RWPE1 (cell line): ENCODE measurements around the gene PTPRE.
A peak's percentile ranks its signal among the peaks of the same experiment; 100 is the strongest.

Experiments used
- CTCF ChIA-PET: fragments of 350-600 bp; sonication (Branson Sonifier 250); formaldehyde crosslinking; extraction: SDS; loops from one replicate; lab custom pipeline; 2021; lab: Yijun Ruan, JAX
- POLR2A ChIA-PET: fragments of 400-600 bp; formaldehyde crosslinking; extraction: SDS; loops from one replicate; lab custom pipeline; 2020; ENCODE audit warnings: antibody characterized with exemption; ENCODE audit not compliant: low non-redundant PET; lab: Yijun Ruan, JAX
- DNase-seq: peaks from one replicate; pipeline ENCODE4 v3.0.0; 2012; ENCODE audit warnings: low spot score
- H3K27ac ChIP-seq: fragments of 450-650 bp; 2 replicates; pipeline ENCODE4 v1.5.1; 2017
- CTCF ChIP-seq: fragments of 450-650 bp; conservative IDR thresholded peaks from 2 replicates; pipeline ENCODE4 v1.5.1; 2017; ENCODE audit warnings: low read depth, mild to moderate bottlenecking

PTPRE gene

GRCh38 chr10:127913368-127913759 lies 6.5 kb downstream of the PTPRE start:
- ChIA-PET CTCF (interaction anchor here (1.4 kb wide), 1 partner anchor 99 kb away, joined by 12 read pairs; no protein-coding TSS in a partner anchor), POLR2A (no interaction called here)
- H3K27ac ChIP-seq = no peak overlapping the region
- TF ChIP-seq CTCF = no peak
- no peak for DNase-seq

GRCh38 chr10:127915324-127915723 lies 8.4 kb downstream of the PTPRE start:
- CTCF ChIA-PET = no interaction called here
- POLR2A ChIA-PET = no interaction called here
- no peak for TF ChIP-seq CTCF
- DNase-seq = no peak
- H3K27ac ChIP-seq = no peak overlapping the region

GRCh38 chr10:127916826-127917225 lies 9.9 kb downstream of the PTPRE start:
- peak overlapping the region; percentile 4; the same call in 1 of the 2 replicates for H3K27ac ChIP-seq
- TF ChIP-seq CTCF = no peak
- no peak for DNase-seq
- ChIA-PET POLR2A (no interaction called here), CTCF (interaction anchor here (0.5 to 0.8 kb wide), 3 partner anchors 60 to 95 kb away, joined by 3 read pairs; no protein-coding TSS in a partner anchor)

GRCh38 chr10:127918572-127918971 lies 11.7 kb downstream of the PTPRE start:
- peak overlapping the region; percentile 44 for H3K27ac ChIP-seq
- POLR2A ChIA-PET = no interaction called here
- TF ChIP-seq CTCF = no peak
- no peak for DNase-seq
- CTCF ChIA-PET = interaction anchor here (5.4 kb wide), 1 partner anchor 93 kb away, joined by 18 read pairs; no protein-coding TSS in a partner anchor

- ChIA-PET CTCF (interaction anchor here (0.5 to 5.4 kb wide), 3 partner anchors 92 to 1183 kb away, joined by 3 to 18 read pairs (median 7); no protein-coding TSS in a partner anchor), POLR2A (no interaction called here)
- H3K27ac ChIP-seq = peak overlapping the region; percentile 95
Measured at GRCh38 chr10:127919418-127920271, 12.7 kb downstream of the PTPRE start.

More at GRCh38 chr10:127919418-127920271, 12.7 kb downstream of the PTPRE start:
- DNase-seq = peak; percentile 27
- TF ChIP-seq CTCF = no peak; the same call in 1 of the 2 replicates
